Breast epithelium (tissue), 4 donors: ENCODE measurements around the gene KLHL40. TPM values are rescaled to one million over a fixed set of nuclear protein-coding genes. Genes with fewer than 3 reads are reported as not detected.

ENCODE experiments used
- DNase-seq, 2 donors: peaks; one replicate each; pipeline ENCODE4 v3.0.0-alpha.2; 2019; ENCODE audit warnings: low spot score in 2 of 2
- H3K27ac ChIP-seq, 2 donors: fragments of 200-600 bp; sonication (generic) in 1 of 2; one replicate each; pipeline ENCODE4 v1.5.1; 2016 to 2019; ENCODE audit warnings: mild to moderate bottlenecking in 1 of 2
- H3K27me3 ChIP-seq, 2 donors: fragments of 200-600 bp; sonication (generic) in 1 of 2; one replicate each; pipeline versions ENCODE4 v1.5.1 to v1.6.0; 2017 to 2019; ENCODE audit warnings: control low read depth in 1 of 2, mild to moderate bottlenecking in 1 of 2
- H3K36me3 ChIP-seq: fragments of 200-600 bp; one replicate; pipeline ENCODE4 v1.5.1; 2019
- H3K4me1 ChIP-seq, 2 donors: fragments of 200-600 bp; sonication (generic); one replicate each; pipeline ENCODE4 v1.5.1; 2016 to 2019; ENCODE audit warnings: control low read depth in 1 of 2
- H3K4me3 ChIP-seq, 3 donors: fragments of 200-600 bp; sonication (generic); 1 replicate in 2 of 3; 2 replicates in 1 of 3; pipeline ENCODE4 v1.5.1; 2016 to 2019; ENCODE audit warnings: mild to moderate bottlenecking in 3 of 3, moderate library complexity in 2 of 3
- H3K9me3 ChIP-seq, 2 donors: fragments of 200-600 bp; sonication (generic) in 1 of 2; one replicate each; pipeline ENCODE4 v1.5.1; 2016 to 2019; ENCODE audit warnings: control low read depth in 1 of 2
- POLR2A ChIP-seq: fragments of 450-650 bp; IDR thresholded peaks from one replicate; pipeline ENCODE4 v1.6.1; 2016; ENCODE audit warnings: antibody characterized with exemption, mild to moderate bottlenecking, moderate library complexity
- POLR2AphosphoS5 ChIP-seq, 3 donors: sonication (generic); formaldehyde crosslinking; IDR thresholded peaks; one replicate each; pipeline ENCODE4 v1.6.1; 2017; ENCODE audit warnings: antibody characterized with exemption in 3 of 3
- intact Hi-C: fragments of 100-400 bp; cut with DNase I; formaldehyde crosslinking; loops from one replicate; pipeline ENCODE4 v1.15.1; 2023; ENCODE audit warnings: low total_unique reads
- total RNA-seq, 3 donors: library from RNA; depleted of rRNA; stranded (reverse); fragments of >200 nt; gene quantifications; one replicate each; pipeline ENCODE4 v1.1.0, GENCODE V29; 2016
- TF ChIP-seq, protein P1 (sequence below), 3 donors: fragments of 450-650 bp; IDR thresholded peaks; one replicate each; pipeline ENCODE4 v1.5.1; 2016 to 2017; ENCODE audit warnings: antibody characterized with exemption in 3 of 3, mild to moderate bottlenecking in 3 of 3, moderate library complexity in 3 of 3

The KLHL40 gene
- total RNA-seq, 3 donors from 2014 or later, result not detected

DNA sequence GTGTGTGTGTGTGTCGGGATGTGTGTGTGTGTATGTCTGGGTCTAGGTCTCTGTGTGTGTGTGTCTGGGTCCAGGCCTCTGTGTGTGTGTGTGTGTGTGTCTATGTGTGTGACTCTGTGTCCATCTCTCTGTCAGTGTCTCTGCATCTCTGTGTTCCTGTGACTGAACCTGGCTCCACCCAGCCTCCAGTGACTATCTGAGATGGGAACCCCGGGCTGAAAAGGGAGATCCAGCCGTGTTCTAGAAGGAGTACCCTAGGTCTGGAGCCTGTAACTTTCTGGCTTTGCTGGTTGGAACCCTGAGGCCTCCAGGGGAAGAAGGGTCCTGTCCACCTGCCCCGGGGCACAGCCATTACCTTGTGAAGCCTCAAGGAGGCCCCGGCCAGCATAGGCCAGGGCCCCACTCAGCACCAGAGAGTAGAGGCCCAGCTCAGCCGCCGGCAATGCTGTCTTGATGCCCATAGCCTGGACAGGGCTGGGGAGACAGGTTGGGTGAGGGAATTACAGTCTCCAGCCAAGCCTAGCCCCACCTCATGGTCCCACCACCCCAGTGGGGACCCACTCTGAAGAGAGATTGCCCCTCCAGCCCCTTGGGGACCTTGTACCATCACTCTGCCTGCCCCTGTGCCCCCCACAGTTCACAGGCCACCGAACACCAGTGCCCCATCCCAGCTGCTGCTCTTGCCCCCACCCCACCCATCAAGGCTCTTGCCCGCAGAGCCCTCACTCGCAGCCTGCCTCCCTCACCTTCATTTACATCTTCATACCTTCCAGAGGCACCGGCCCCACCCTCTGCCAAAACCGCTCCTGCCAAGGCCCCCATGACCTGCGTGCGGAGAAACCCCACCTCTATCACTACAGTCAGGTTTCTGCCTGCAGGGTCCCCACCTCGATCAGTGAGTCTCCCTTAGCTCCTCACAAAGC is 15.3 kb downstream of the KLHL40 start:
- H3K4me3 ChIP-seq, result no peak overlapping the region
- TF ChIP-seq POLR2A, result no peak
- TF ChIP-seq, protein P1, sequence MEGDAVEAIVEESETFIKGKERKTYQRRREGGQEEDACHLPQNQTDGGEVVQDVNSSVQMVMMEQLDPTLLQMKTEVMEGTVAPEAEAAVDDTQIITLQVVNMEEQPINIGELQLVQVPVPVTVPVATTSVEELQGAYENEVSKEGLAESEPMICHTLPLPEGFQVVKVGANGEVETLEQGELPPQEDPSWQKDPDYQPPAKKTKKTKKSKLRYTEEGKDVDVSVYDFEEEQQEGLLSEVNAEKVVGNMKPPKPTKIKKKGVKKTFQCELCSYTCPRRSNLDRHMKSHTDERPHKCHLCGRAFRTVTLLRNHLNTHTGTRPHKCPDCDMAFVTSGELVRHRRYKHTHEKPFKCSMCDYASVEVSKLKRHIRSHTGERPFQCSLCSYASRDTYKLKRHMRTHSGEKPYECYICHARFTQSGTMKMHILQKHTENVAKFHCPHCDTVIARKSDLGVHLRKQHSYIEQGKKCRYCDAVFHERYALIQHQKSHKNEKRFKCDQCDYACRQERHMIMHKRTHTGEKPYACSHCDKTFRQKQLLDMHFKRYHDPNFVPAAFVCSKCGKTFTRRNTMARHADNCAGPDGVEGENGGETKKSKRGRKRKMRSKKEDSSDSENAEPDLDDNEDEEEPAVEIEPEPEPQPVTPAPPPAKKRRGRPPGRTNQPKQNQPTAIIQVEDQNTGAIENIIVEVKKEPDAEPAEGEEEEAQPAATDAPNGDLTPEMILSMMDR (IDR thresholded peaks at IDR 0.05), result no peak
- peak in 1 of 2 donors; percentile 20 for DNase-seq
- no peaks in the 10 kb centered on the region for H3K4me1 ChIP-seq
- H3K36me3 ChIP-seq, result no peaks in the 10 kb centered on the region
- no peak overlapping the region for H3K27ac ChIP-seq
- no peaks in the 10 kb centered on the region for H3K27me3 ChIP-seq
- intact Hi-C loops, result no loop called here
- H3K9me3 ChIP-seq, result no peaks in the 10 kb centered on the region

DNA sequence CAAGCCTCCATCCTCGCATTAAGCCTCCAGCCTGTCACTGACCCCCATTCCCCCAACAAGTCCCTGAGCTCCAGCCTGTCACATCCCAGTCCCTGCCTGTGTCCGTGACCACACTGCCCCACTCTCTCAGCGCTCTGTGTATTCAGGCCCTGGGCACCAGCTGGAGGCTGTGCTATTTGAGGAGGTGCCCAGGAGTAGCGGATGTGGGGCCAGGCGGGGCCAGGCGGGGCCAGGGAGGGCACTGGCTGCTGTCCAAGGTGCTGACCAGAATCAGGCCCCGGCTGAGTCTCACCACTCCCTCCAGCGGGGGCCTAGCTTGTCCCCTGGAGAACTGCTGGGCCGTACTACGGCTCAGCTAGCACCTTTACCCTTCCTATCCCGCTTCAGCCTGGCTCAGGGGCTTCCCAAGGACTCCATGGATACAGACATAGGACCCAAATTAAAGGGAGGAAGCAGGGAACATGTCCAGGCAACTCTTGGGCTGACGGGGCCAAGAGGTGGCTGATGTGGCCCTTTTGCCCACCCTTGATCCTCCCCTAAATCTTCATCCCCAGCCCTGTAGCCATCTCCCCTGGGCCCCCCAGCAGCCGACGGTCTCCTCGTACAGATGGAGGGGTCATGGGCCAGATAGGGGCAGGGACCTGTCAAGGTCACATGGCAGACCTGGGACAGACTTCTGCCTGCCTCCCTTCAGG is 16.2 kb downstream of the KLHL40 start:
- TF ChIP-seq, protein P1 (IDR thresholded peaks at IDR 0.05), result no peak
- TF ChIP-seq POLR2AphosphoS5 (IDR thresholded peaks at IDR 0.05) (no peak), POLR2A (no peak)
- intact Hi-C loops, result no loop called here
- H3K27ac ChIP-seq, result no peak overlapping the region
- H3K36me3 ChIP-seq, result no peaks in the 10 kb centered on the region
- no peak overlapping the region for H3K4me3 ChIP-seq
- peak in 1 of 2 donors; percentile 48 for DNase-seq
- no peaks in the 10 kb centered on the region for H3K9me3 ChIP-seq
- H3K27me3 ChIP-seq, result no peaks in the 10 kb centered on the region
- H3K4me1 ChIP-seq, result no peaks in the 10 kb centered on the region

DNA sequence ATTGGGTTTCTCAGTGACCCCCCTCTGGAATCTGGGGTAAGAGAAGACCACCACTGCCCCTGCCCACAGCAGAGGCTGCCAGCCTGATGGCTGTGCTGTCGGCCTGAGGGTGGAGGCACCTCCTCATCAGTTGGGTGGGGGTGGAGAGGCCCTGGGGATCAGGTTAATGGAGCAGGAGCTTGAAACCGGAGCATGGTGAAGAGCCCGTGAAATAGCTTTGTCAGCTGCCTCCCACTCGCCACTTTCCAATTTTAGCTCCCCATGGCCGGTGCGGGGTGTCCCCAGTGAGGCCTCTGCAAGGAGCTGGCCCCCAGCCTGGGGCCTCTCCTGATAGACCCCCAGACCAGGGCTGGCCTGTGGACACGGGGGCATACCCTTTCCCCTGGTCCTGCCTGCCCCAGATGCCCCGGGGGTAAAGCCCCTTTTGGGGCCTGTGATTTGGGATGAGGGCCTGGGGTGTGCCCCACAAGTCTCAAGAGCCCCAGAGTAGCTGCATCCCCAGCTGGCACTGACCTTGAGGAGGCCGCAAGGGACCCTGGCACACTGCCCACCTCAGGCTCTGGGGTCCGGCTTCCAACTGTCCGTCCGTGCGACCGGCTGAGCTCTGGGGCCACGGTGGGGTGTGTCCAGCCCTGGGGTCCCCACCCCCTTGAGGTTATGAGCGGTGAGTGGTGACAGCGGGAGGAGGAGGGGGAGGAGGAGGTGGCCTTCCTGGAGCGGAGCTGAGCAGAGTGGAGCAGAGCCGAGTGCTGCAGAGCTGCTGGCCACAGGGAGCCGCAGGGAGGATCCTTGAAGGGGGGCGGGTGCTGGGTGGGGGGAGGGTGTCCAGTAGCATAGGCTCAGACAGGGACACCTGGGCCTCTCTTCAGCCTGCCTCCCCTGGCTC is 17.0 kb downstream of the KLHL40 start, which contains the start of gene HHATL:
Gene HHATL, minus strand, starts transcription at position 733 of the 886 bp plus-strand sequence. CDS start 1,972 bp downstream, outside the sequence.
- Histone ChIP-seq H3K4me3 (peak within 1 kb of the TSS in 1 of 3 donors; percentile 35), H3K27me3 (no peaks in the 10 kb centered on the region), H3K4me1 (no peaks in the 10 kb centered on the region), H3K36me3 (no peaks in the 10 kb centered on the region), H3K27ac (no peak within 1 kb of the TSS), H3K9me3 (no peaks in the 10 kb centered on the region)
- intact Hi-C loops, result no loop called here
- TF ChIP-seq POLR2A (no peak), POLR2AphosphoS5 (IDR thresholded peaks at IDR 0.05) (no peak)
- TF ChIP-seq, protein P1 (IDR thresholded peaks at IDR 0.05), result no peak
- peak in 1 of 2 donors; percentile 41 for DNase-seq

DNA sequence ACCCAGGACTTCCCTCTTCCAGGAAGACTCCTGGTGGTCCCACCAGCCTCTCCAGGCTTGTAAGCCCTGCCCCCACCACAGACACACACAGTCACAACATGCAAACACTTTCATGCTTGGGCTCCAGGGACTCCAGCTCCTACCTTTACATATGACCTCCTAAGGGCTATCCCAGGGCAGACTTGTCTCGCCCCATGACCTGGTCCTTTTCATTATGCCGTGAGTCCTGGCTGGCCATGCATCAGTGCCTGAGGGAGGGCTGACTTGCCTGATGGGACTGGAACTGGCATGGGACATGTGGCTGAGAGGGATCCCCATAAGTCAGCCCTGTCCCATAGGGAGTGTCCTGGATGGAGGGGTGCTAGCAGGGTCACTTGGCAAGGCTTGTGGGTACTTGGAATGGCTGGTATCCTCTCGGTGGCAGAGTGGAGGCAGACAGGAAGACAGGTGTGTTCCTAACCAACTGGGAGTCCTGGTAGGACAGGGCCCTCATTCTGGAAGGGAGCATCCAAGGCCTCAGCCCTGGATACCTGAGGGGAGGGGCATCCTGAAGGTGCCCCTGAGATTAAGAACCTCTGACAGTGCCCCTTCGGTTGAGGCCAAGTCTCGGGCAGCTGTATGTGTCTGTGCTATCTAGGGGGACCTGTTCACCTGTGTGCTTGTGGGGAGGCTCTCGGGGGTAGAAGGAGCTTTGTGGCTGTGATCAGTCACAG is 17.8 kb downstream of the KLHL40 start:
- Histone ChIP-seq H3K36me3 (no peaks in the 10 kb centered on the region), H3K4me1 (no peaks in the 10 kb centered on the region), H3K9me3 (no peaks in the 10 kb centered on the region), H3K27me3 (no peaks in the 10 kb centered on the region), H3K27ac (no peak overlapping the region), H3K4me3 (no peak overlapping the region)
- TF ChIP-seq POLR2A (no peak), POLR2AphosphoS5 (IDR thresholded peaks at IDR 0.05) (no peak)
- TF ChIP-seq, protein P1 (IDR thresholded peaks at IDR 0.05), result no peak
- peak in 1 of 2 donors; percentile 24 for DNase-seq
- intact Hi-C loops, result loop anchor here (1.0 kb wide), 1 partner anchor 44 kb away; no protein-coding TSS in a partner anchor
